Activated naive CD8-positive, alpha-beta T cell treated with anti-CD3 and anti-CD28 coated beads, Interleukin-2, amount 10 ng/mL, durations not matched to agents 7 days and 5 days (primary cell): ENCODE results near the gene TMEM176A. TPM values are rescaled to one million over a fixed set of nuclear protein-coding genes. Genes with fewer than 3 reads are reported as not detected.

Experiments used
- ATAC-seq: fragments of 150-1000 bp; cut with Tn5 transposase; one replicate; pipeline ENCODE4 v1.10.0; 2021; ENCODE audit warnings: low read depth, moderate library complexity
- POLR2A ChIA-PET: fragments of 350-600 bp; sonication (Branson Sonifier 250); formaldehyde crosslinking; loops from one replicate; lab custom pipeline; 2021; ENCODE audit warnings: antibody characterized with exemption; lab: Charles Lee
- DNase-seq: peaks from one replicate; pipeline ENCODE4 v3.0.0; 2021
- H3K27ac Mint-ChIP-seq: one replicate; pipeline ENCODE4 v1.8.0; 2022; ENCODE audit warnings: mild to moderate bottlenecking, mixed read lengths
- H3K27me3 Mint-ChIP-seq: one replicate; pipeline ENCODE4 v1.8.0; 2022; ENCODE audit warnings: mild to moderate bottlenecking, moderate library complexity, mixed read lengths
- H3K36me3 Mint-ChIP-seq: one replicate; pipeline ENCODE4 v1.8.0; 2021; ENCODE audit warnings: mild to moderate bottlenecking, mixed read lengths
- H3K4me1 Mint-ChIP-seq: one replicate; pipeline ENCODE4 v1.8.0; 2021; ENCODE audit warnings: mixed read lengths
- H3K4me3 Mint-ChIP-seq: one replicate; pipeline ENCODE4 v1.8.0; 2022; ENCODE audit warnings: mild to moderate bottlenecking, moderate library complexity, mixed read lengths
- H3K9me3 Mint-ChIP-seq: one replicate; pipeline ENCODE4 v1.8.0; 2021; ENCODE audit warnings: mixed read lengths
- total RNA-seq, 2 experiments: library from RNA; stranded (reverse); gene quantifications; one replicate each; pipeline ENCODE4 v1.2.3, GENCODE V29; 2021

The TMEM176A gene
- total RNA-seq, 2 experiments from 2014 or later = 0.54 TPM; not detected in 1

DNA sequence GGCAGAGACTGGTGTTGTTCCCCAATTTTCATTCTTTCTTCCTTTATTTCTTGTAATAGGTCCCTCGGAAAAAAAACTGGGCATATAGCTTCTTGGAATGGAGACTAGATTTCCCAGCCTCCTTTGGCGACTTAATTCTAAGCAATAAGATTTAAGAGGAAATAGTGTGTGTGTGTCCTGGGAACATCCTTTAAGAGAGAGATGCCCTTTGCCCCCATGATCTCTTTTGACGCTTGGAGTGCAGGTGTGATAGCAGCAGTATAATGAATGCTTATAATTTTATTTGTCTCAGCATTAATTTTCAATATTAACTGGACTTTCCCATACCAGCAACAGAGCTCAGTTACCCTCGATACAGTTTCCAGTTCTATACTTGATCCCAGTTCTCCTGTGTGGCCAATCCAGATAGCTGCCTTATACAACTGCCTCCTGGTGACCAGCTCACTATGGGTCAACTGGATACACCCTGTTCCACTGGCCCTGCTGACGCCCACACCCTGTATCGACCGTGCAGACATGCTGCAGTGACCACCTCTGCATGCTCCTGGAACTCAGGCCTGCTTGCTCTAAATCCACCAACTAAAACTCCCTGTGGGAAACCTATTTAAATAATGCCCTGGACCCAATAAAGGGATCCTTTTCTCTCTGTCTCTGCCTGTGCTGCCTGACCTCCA is 13.9 kb downstream of the TMEM176A start:
- H3K9me3 Mint-ChIP-seq = peaks cover 6% of the 10 kb centered on the region
- no peaks in the 10 kb centered on the region for H3K36me3 Mint-ChIP-seq
- DNase-seq (no peak), ATAC-seq (no peak)
- no peak overlapping the region for H3K4me3 Mint-ChIP-seq
- no peaks in the 10 kb centered on the region for H3K4me1 Mint-ChIP-seq
- H3K27me3 Mint-ChIP-seq = peaks cover 50% of the 10 kb centered on the region
- H3K27ac Mint-ChIP-seq = no peak overlapping the region
- POLR2A ChIA-PET = no interaction called here

DNA sequence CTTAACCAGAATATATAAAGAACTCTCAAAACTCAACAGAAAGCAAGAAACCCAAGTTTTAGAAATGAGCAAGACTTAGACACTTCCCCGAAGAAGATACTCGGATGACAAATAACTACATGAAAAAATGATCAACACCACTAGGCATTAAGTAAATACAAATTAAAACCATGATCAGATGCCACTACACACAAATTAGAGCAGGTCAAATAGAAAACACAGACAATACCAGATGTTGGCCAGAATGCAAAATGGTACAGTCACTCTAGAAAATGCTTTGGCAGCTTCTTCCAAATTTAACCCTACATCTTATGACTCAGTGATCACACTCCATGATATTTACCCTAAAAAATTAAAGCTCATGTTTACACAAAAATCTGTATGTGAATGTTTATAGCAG is 18.4 kb downstream of the TMEM176A start:
- Mint-ChIP-seq H3K36me3 (no peaks in the 10 kb centered on the region), H3K9me3 (peaks cover 7% of the 10 kb centered on the region), H3K27me3 (peaks cover 41% of the 10 kb centered on the region), H3K4me3 (no peak overlapping the region), H3K4me1 (no peaks in the 10 kb centered on the region), H3K27ac (no peak overlapping the region)
- ATAC-seq (no peak), DNase-seq (no peak)
- POLR2A ChIA-PET = no interaction called here

- no peaks in the 10 kb centered on the region for H3K4me1 Mint-ChIP-seq
- POLR2A ChIA-PET = no interaction called here
- ATAC-seq = no peak
- no peak for DNase-seq
- H3K9me3 Mint-ChIP-seq = peaks cover 7% of the 10 kb centered on the region
- H3K36me3 Mint-ChIP-seq = no peaks in the 10 kb centered on the region
- H3K27ac Mint-ChIP-seq = no peak overlapping the region
- peaks cover 38% of the 10 kb centered on the region for H3K27me3 Mint-ChIP-seq
- no peak overlapping the region for H3K4me3 Mint-ChIP-seq
Observed at GRCh38 chr7:150820148-150820547, 19.6 kb downstream of the TMEM176A start.

GRCh38 chr7:150820578-150821198 is 20.1 kb downstream of the TMEM176A start:
- Mint-ChIP-seq H3K9me3 (peaks cover 7% of the 10 kb centered on the region), H3K27me3 (peaks cover 38% of the 10 kb centered on the region), H3K4me3 (no peak overlapping the region), H3K4me1 (no peaks in the 10 kb centered on the region), H3K36me3 (no peaks in the 10 kb centered on the region), H3K27ac (no peak overlapping the region)
- POLR2A ChIA-PET = no interaction called here
- no peak for DNase-seq
- ATAC-seq = no peak

DNA sequence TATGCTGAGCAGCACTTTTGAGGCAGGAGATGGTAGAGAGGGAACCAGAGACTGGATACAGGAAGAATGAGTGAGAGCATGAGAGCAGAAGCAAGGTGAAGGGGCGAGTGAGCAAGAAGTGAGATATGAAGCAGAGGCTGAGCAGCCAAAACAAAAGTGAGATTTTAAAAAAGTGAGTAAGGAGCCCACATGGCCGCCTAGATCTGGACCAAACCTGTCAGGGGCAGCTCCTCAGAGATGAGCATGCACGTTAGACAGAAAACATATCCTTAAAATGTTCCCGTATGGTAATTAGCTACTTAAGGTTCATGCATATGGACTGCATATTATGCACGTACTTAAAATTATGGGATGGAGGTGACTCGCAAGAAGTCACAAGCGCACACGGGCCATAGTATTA is 22.5 kb downstream of the TMEM176A start:
- no peak overlapping the region for H3K4me3 Mint-ChIP-seq
- POLR2A ChIA-PET = no interaction called here
- no peaks in the 10 kb centered on the region for H3K36me3 Mint-ChIP-seq
- no peaks in the 10 kb centered on the region for H3K4me1 Mint-ChIP-seq
- no peak for ATAC-seq
- H3K9me3 Mint-ChIP-seq = peaks cover 2% of the 10 kb centered on the region
- no peak for DNase-seq
- H3K27ac Mint-ChIP-seq = no peak overlapping the region
- peaks cover 37% of the 10 kb centered on the region for H3K27me3 Mint-ChIP-seq

DNA sequence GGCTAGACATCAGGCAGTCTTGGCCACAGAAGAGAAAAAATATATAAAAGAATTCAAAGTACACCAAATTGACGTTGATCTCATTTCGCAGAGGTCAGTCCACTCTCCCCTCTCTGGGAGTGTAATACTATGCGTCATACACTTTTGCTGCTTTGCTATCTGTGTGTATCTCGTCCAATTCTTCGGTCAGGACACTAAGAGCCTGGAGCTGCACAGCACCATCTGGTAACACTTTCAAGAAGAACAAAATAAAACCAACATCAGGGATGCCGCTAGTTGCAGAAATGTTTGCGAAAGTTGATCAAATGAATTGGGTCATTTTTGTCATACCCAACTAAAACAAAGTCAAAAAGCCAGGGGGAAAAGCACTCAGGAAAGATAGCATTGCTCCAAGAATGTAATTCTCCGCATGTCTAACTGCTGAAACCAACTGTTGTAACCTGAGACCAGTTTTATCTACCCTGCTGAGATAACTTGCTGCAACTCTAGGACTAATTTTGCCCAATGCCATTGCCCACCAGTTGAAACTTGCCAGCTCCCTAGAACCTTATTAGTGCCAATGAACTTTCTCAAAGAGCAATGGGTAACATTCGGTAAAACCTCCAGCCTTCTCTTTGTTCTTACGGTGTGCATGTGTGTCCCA is 23.0 kb downstream of the TMEM176A start:
- Mint-ChIP-seq H3K4me3 (no peak overlapping the region), H3K36me3 (no peaks in the 10 kb centered on the region), H3K27me3 (peaks cover 39% of the 10 kb centered on the region), H3K4me1 (no peaks in the 10 kb centered on the region), H3K27ac (no peak overlapping the region), H3K9me3 (peaks cover 2% of the 10 kb centered on the region)
- POLR2A ChIA-PET = no interaction called here
- DNase-seq (no peak), ATAC-seq (no peak)

GRCh38 chr7:150824379-150825177 is 24.0 kb downstream of the TMEM176A start:
- Mint-ChIP-seq H3K4me1 (no peaks in the 10 kb centered on the region), H3K27ac (no peak overlapping the region), H3K9me3 (peaks cover 2% of the 10 kb centered on the region), H3K4me3 (no peak overlapping the region), H3K27me3 (peaks cover 35% of the 10 kb centered on the region), H3K36me3 (no peaks in the 10 kb centered on the region)
- POLR2A ChIA-PET = no interaction called here
- DNase-seq (no peak), ATAC-seq (no peak)

DNA sequence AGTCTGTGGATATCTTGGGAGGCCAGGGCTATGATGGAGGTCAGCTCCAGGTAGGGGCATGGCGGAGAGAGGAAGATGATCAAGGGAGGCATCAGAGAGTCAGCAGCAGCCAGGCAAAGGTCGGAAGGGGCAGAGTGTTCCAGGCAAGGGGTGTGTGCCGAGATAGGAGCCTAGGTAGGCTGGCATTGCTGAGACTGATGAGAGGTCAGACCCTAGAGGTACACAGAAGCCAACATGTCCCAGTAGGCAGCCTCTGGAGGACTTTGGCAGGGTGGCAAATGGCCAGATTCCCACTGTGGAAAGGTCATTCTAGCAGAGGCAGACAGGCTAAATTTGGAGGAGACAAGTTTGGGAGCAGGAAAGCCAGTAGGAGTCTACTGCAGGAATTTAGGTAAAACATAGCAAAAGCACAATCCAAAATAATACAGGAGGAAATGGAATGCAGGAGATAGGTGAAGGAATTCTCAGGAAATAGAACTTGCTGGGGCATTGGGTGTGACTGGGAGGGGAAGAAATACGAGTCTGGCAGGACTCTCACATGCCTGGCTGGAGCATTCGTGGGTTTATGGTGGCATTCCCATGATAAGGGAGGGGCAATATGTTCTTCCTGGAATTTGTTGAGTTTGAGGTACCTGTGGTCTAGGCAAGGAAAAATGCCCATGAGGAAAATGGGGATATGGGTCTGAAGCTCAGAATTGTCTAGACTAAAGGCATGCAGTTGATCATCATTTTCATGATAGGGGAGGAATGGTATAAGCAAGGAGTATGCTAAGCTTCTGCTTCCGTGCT is 25.7 kb downstream of the TMEM176A start:
- POLR2A ChIA-PET = no interaction called here
- Mint-ChIP-seq H3K4me3 (no peak overlapping the region), H3K36me3 (no peaks in the 10 kb centered on the region), H3K4me1 (no peaks in the 10 kb centered on the region), H3K27me3 (peaks cover 41% of the 10 kb centered on the region), H3K27ac (no peak overlapping the region), H3K9me3 (peaks cover 2% of the 10 kb centered on the region)
- DNase-seq = no peak
- ATAC-seq = no peak

DNA sequence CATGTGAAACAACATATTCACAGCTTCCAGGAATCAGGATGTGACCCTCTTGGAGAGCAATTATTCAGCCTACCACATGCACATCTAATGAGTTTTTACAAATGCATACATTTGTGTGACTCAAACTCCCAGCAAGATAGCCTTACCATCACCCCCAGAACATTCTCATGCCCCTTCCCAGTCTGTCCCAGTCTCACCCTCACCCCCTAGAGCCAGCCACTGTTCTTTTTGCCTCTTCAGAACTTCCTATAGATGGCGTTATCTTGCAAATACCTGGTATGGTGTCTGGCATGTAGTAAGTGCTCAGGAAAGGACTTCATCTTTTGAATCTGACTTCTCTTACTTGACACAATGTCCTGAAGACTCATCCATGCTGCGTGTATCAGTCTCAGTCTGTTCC is 27.8 kb downstream of the TMEM176A start:
- no peaks in the 10 kb centered on the region for H3K9me3 Mint-ChIP-seq
- H3K4me1 Mint-ChIP-seq = no peaks in the 10 kb centered on the region
- ATAC-seq (no peak), DNase-seq (no peak)
- H3K27ac Mint-ChIP-seq = no peak overlapping the region
- no peaks in the 10 kb centered on the region for H3K36me3 Mint-ChIP-seq
- POLR2A ChIA-PET = no interaction called here
- no peak overlapping the region for H3K4me3 Mint-ChIP-seq
- H3K27me3 Mint-ChIP-seq = peaks cover 37% of the 10 kb centered on the region

- POLR2A ChIA-PET = interaction anchor here (0.6 kb wide), 1 partner anchor 1097 kb away, joined by 3 read pairs; no protein-coding TSS in a partner anchor
- no peaks in the 10 kb centered on the region for H3K9me3 Mint-ChIP-seq
- DNase-seq (no peak), ATAC-seq (no peak)
- no peak overlapping the region for H3K4me3 Mint-ChIP-seq
- H3K36me3 Mint-ChIP-seq = no peaks in the 10 kb centered on the region
- no peak overlapping the region for H3K27ac Mint-ChIP-seq
- no peaks in the 10 kb centered on the region for H3K4me1 Mint-ChIP-seq
- peaks cover 45% of the 10 kb centered on the region for H3K27me3 Mint-ChIP-seq
Observed at GRCh38 chr7:150829426-150829825, 28.9 kb downstream of the TMEM176A start.

GRCh38 chr7:150830937-150831336 is 30.4 kb downstream of the TMEM176A start:
- ATAC-seq = no peak
- Mint-ChIP-seq H3K4me1 (no peaks in the 10 kb centered on the region), H3K27ac (no peak overlapping the region), H3K27me3 (peaks cover 46% of the 10 kb centered on the region), H3K9me3 (no peaks in the 10 kb centered on the region), H3K36me3 (no peaks in the 10 kb centered on the region), H3K4me3 (no peak overlapping the region)
- no peak for DNase-seq
- POLR2A ChIA-PET = no interaction called here

DNA sequence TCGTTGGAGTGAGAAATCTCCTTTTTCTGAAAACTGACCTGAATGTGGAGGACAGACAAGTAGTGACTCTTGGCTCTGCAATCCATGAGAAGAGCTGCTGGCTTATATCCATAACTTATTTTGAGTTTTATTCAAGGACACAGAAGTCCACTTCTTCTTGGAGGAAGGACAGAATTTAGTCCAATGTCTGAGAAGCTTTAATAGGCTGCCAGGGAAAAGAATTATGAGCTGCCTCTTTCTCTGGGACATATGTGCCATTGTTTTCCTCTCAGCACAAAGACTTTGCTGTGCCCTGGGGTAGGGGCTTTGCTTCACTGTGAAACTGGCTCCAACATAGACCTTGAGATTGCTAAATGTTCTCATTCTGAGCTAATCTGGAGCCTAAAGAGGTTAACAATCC is 31.3 kb downstream of the TMEM176A start:
- Mint-ChIP-seq H3K27me3 (peaks cover 41% of the 10 kb centered on the region), H3K4me3 (no peak overlapping the region), H3K36me3 (no peaks in the 10 kb centered on the region), H3K4me1 (no peaks in the 10 kb centered on the region), H3K9me3 (no peaks in the 10 kb centered on the region), H3K27ac (no peak overlapping the region)
- ATAC-seq (no peak), DNase-seq (no peak)
- POLR2A ChIA-PET = no interaction called here

DNA sequence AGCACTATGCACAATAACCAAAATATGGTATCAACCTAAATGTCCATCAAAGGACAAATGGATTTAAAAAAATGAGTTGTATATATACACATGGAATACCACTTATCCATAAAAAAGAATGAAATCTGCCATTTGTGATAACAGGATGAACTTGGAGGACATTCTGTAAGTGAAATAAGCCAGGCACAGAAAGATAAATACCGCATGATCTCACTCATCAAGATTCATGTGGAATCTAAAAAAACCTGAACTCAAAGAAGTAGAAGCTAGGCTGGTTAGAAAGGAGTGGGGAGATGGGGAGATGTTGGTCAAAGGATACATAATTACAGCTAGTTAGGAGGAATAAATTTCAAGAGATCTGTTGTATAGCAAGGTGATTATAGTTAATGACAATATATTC is 34.5 kb downstream of the TMEM176A start:
- H3K36me3 Mint-ChIP-seq = no peaks in the 10 kb centered on the region
- no peak overlapping the region for H3K4me3 Mint-ChIP-seq
- no peak for ATAC-seq
- POLR2A ChIA-PET = no interaction called here
- no peaks in the 10 kb centered on the region for H3K4me1 Mint-ChIP-seq
- no peak for DNase-seq
- H3K27me3 Mint-ChIP-seq = peaks cover 27% of the 10 kb centered on the region
- no peaks in the 10 kb centered on the region for H3K9me3 Mint-ChIP-seq
- no peak overlapping the region for H3K27ac Mint-ChIP-seq
